ENCODE results near the gene ZBP1.
"Not testable (repeated sequence)": the region's sequence is repeated elsewhere in the genome, so short reads cannot be mapped to it uniquely, and the experiment has no call there.

Gene ZBP1

GRCh38 chr20:57638173-57638894, 18.1 kb upstream of the ZBP1 start:
- DNase-seq = no peak

- no peak for DNase-seq
These were observed 13.8 kb upstream of the ZBP1 start for GRCh38 chr20:57633945-57634491.

GRCh38 chr20:57632286-57632685, 12.1 kb upstream of the ZBP1 start:
- DNase-seq = no peak

- DNase-seq = no peak
These were observed 9.8 kb upstream of the ZBP1 start for GRCh38 chr20:57630061-57630460.

GRCh38 chr20:57629491-57629901, 9.3 kb upstream of the ZBP1 start:
- not testable (repeated sequence) for DNase-seq

- not testable (repeated sequence) for DNase-seq
These were observed 8.7 kb upstream of the ZBP1 start for GRCh38 chr20:57628962-57629308.

- no peak for DNase-seq
These were observed 8.1 kb upstream of the ZBP1 start for GRCh38 chr20:57628047-57628961.

GRCh38 chr20:57627339-57627738, 7.1 kb upstream of the ZBP1 start:
- no peak for DNase-seq

- DNase-seq = no peak
These were observed 5.8 kb upstream of the ZBP1 start for GRCh38 chr20:57625978-57626377.

- no peak for DNase-seq
These were observed 5.1 kb upstream of the ZBP1 start for GRCh38 chr20:57625181-57625958.

- DNase-seq = no peak
These were observed 3.9 kb upstream of the ZBP1 start for GRCh38 chr20:57624124-57624523.

- DNase-seq = peak; percentile 45 to 89
These were observed 2.6 kb upstream of the ZBP1 start for GRCh38 chr20:57622579-57623381.

- DNase-seq = peak in 1 of 2 experiments; percentile 56
These were observed 2.0 kb upstream of the ZBP1 start for GRCh38 chr20:57622201-57622570.

- no peak for DNase-seq
These were observed 1.4 kb upstream of the ZBP1 start for GRCh38 chr20:57621421-57622200.

- DNase-seq = no peak
These were observed 773 bp upstream of the ZBP1 start for GRCh38 chr20:57620999-57621398.

GRCh38 chr20:57619051-57619831, 985 bp downstream of the ZBP1 start:
- DNase-seq = no peak

- no peak for DNase-seq
These were observed 1.5 kb downstream of the ZBP1 start for GRCh38 chr20:57618764-57619050.

GRCh38 chr20:57618091-57618763, 2.0 kb downstream of the ZBP1 start:
- peak in 1 of 2 experiments; percentile 50 for DNase-seq

- no peak for DNase-seq
These were observed 3.0 kb downstream of the ZBP1 start for GRCh38 chr20:57617079-57617795.
